HL-60/S4 treated with retinoic acid at 250 ng/mL for 4 days and 3 days (cell line): Measurements from ENCODE around the gene VWA5B2.

Source experiments
- in situ Hi-C: fragments of 300-500 bp; cut with MboI; formaldehyde crosslinking; loops from 2 replicates; pipeline ENCODE4 v1.7.0; 2022; ENCODE audit warnings: low sequenced_read_pairs

Gene VWA5B2

GRCh38 chr3:184275381-184275701, 46.0 kb downstream of the VWA5B2 start:
- in situ Hi-C loops: loop anchor here (25.0 kb wide), 1 partner anchor 813 kb away; no protein-coding TSS in a partner anchor

- in situ Hi-C loops: loop anchor here (25.0 kb wide), 1 partner anchor 814 kb away; no protein-coding TSS in a partner anchor
Measured at GRCh38 chr3:184275961-184276910, 46.9 kb downstream of the VWA5B2 start, which contains the start of gene ECE2. Gene ECE2 (plus strand): TSS chr3:184276022. CDS start chr3:184276154, 132 bp downstream.

- in situ Hi-C loops: loop anchor here (25.0 kb wide), 1 partner anchor 815 kb away; no protein-coding TSS in a partner anchor
Measured at GRCh38 chr3:184277366-184277765, 48.0 kb downstream of the VWA5B2 start.

GRCh38 chr3:184282941-184283340, 53.6 kb downstream of the VWA5B2 start:
- in situ Hi-C loops: loop anchor here (10.0 to 25.0 kb wide), 2 partner anchors 378 to 821 kb away; no protein-coding TSS in a partner anchor

DNA sequence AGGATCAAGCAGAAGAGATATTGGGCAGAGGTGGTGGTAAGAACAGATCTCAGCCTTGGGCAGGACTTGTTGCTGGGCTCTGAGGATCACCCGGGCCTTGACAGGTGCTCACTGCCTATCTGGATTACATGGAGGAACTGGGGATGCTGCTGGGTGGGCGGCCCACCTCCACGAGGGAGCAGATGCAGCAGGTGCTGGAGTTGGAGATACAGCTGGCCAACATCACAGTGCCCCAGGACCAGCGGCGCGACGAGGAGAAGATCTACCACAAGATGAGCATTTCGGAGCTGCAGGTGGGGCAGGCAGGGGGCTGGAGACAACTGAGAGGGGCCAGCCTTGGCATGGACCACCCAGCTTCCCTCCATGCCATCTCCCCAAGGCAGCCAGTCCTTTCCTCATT, 54.3 kb downstream of the VWA5B2 start:
- in situ Hi-C loops: loop anchor here (10.0 to 25.0 kb wide), 2 partner anchors 379 to 821 kb away; no protein-coding TSS in a partner anchor

GRCh38 chr3:184284696-184285095, 55.3 kb downstream of the VWA5B2 start:
- in situ Hi-C loops: loop anchor here (10.0 to 25.0 kb wide), 2 partner anchors 380 to 822 kb away; no protein-coding TSS in a partner anchor

DNA sequence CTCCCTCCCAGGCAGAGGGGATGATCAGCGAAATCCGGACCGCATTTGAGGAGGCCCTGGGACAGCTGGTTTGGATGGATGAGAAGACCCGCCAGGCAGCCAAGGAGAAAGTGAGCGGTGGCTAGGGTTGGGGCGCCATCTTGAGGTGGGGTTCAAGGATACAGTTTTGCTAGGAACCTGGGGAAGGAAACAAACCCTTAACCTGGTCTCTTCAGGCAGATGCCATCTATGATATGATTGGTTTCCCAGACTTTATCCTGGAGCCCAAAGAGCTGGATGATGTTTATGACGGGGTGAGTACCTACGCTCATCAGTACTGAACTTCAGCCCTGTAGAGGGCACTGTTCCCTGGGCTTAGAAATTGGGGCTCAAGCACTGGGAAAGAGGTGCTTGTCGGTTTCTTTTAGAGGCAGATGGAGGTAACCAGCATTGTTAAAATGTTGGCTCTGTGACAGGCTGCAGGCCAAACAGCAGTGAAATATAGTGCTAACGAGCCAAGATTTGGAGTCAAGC, 60.1 kb downstream of the VWA5B2 start:
- in situ Hi-C loops: loop anchor here (10.0 to 25.0 kb wide), 2 partner anchors 385 to 827 kb away; no protein-coding TSS in a partner anchor

GRCh38 chr3:184290331-184290730, 60.9 kb downstream of the VWA5B2 start:
- in situ Hi-C loops: loop anchor here (25.0 kb wide), 1 partner anchor 828 kb away; no protein-coding TSS in a partner anchor

GRCh38 chr3:184291044-184291737, 61.8 kb downstream of the VWA5B2 start:
- in situ Hi-C loops: loop anchor here (25.0 kb wide), 1 partner anchor 829 kb away; no protein-coding TSS in a partner anchor
